ENCODE data around the gene LRFN5.

Gene LRFN5

GRCh38 chr14:41799817-41800216 lies 193.1 kb downstream of the LRFN5 start:
- no peak overlapping the region for H3K4me3 ChIP-seq (ENCODE audit: low read length)
- H3F3A ChIP-seq (ENCODE audit: insufficient read depth, low read length), result no peaks in the 10 kb centered on the region
- H3K79me2 ChIP-seq (ENCODE audit: low read length), result no peaks in the 10 kb centered on the region
- no peaks in the 10 kb centered on the region for H3K9me3 ChIP-seq (replicated peaks; ENCODE audit: insufficient read depth, low read length)
- H3K4me1 ChIP-seq (ENCODE audit: low read length), result no peaks in the 10 kb centered on the region
- H3K9ac ChIP-seq (ENCODE audit: low read length), result no peak overlapping the region
- H2AFZ ChIP-seq (ENCODE audit: low read length), result no peak overlapping the region
- DNase-seq, result no peak
- no peak for TF ChIP-seq EZH2phosphoT487 (IDR thresholded peaks at IDR 0.05; ENCODE audit: low read length)
- TF ChIP-seq EZH2 (optimal IDR thresholded peaks at IDR 0.05; ENCODE audit: low read depth, low read length), result no peak
- TF ChIP-seq CTCF (IDR thresholded peaks at IDR 0.05; ENCODE audit: low read length), result no peak
- no peak overlapping the region for H3K27ac ChIP-seq (ENCODE audit: low read length)
- no peaks in the 10 kb centered on the region for H3K27me3 ChIP-seq (replicated peaks; ENCODE audit: insufficient read depth, low read length)
- no peak overlapping the region for H3K4me2 ChIP-seq (ENCODE audit: low read depth, low read length)
- no peaks in the 10 kb centered on the region for H4K20me1 ChIP-seq (ENCODE audit: insufficient read depth, low read length)
- no peaks in the 10 kb centered on the region for H3K36me3 ChIP-seq (replicated peaks; ENCODE audit: insufficient read depth, low read length)
- H3K9me2 ChIP-seq (replicated peaks; ENCODE audit: insufficient read depth, low read length), result no peaks in the 10 kb centered on the region

- H3K79me2 ChIP-seq (ENCODE audit: low read length), result no peaks in the 10 kb centered on the region
- H3K4me1 ChIP-seq (ENCODE audit: low read length), result no peaks in the 10 kb centered on the region
- H3K36me3 ChIP-seq (replicated peaks; ENCODE audit: insufficient read depth, low read length), result no peaks in the 10 kb centered on the region
- H3K4me2 ChIP-seq (ENCODE audit: low read depth, low read length), result no peak overlapping the region
- no peaks in the 10 kb centered on the region for H3K9me2 ChIP-seq (replicated peaks; ENCODE audit: insufficient read depth, low read length)
- no peak overlapping the region for H2AFZ ChIP-seq (ENCODE audit: low read length)
- H3K4me3 ChIP-seq (ENCODE audit: low read length), result no peak overlapping the region
- H3K27ac ChIP-seq (ENCODE audit: low read length), result no peak overlapping the region
- H3F3A ChIP-seq (ENCODE audit: insufficient read depth, low read length), result no peaks in the 10 kb centered on the region
- no peaks in the 10 kb centered on the region for H3K9me3 ChIP-seq (replicated peaks; ENCODE audit: insufficient read depth, low read length)
- TF ChIP-seq EZH2phosphoT487 (IDR thresholded peaks at IDR 0.05; ENCODE audit: low read length), result no peak
- no peak for TF ChIP-seq EZH2 (optimal IDR thresholded peaks at IDR 0.05; ENCODE audit: low read depth, low read length)
- H3K27me3 ChIP-seq (replicated peaks; ENCODE audit: insufficient read depth, low read length), result no peaks in the 10 kb centered on the region
- no peak overlapping the region for H3K9ac ChIP-seq (ENCODE audit: low read length)
- no peaks in the 10 kb centered on the region for H4K20me1 ChIP-seq (ENCODE audit: insufficient read depth, low read length)
- no peak for DNase-seq
Measured at GRCh38 chr14:41805633-41806032, 199.0 kb downstream of the LRFN5 start.

- H3K27ac ChIP-seq (ENCODE audit: low read length), result no peak overlapping the region
- H2AFZ ChIP-seq (ENCODE audit: low read length), result no peak overlapping the region
- no peak overlapping the region for H3K4me3 ChIP-seq (ENCODE audit: low read length)
- no peaks in the 10 kb centered on the region for H3K4me1 ChIP-seq (ENCODE audit: low read length)
- H3K9ac ChIP-seq (ENCODE audit: low read length), result no peak overlapping the region
- no peaks in the 10 kb centered on the region for H3F3A ChIP-seq (ENCODE audit: insufficient read depth, low read length)
- H4K20me1 ChIP-seq (ENCODE audit: insufficient read depth, low read length), result no peaks in the 10 kb centered on the region
- no peaks in the 10 kb centered on the region for H3K9me2 ChIP-seq (replicated peaks; ENCODE audit: insufficient read depth, low read length)
- no peak overlapping the region for H3K4me2 ChIP-seq (ENCODE audit: low read depth, low read length)
- H3K36me3 ChIP-seq (replicated peaks; ENCODE audit: insufficient read depth, low read length), result no peaks in the 10 kb centered on the region
- no peaks in the 10 kb centered on the region for H3K27me3 ChIP-seq (replicated peaks; ENCODE audit: insufficient read depth, low read length)
- H3K9me3 ChIP-seq (replicated peaks; ENCODE audit: insufficient read depth, low read length), result no peaks in the 10 kb centered on the region
- H3K79me2 ChIP-seq (ENCODE audit: low read length), result no peaks in the 10 kb centered on the region
- no peak for TF ChIP-seq CTCF (IDR thresholded peaks at IDR 0.05; ENCODE audit: low read length)
- TF ChIP-seq EZH2 (optimal IDR thresholded peaks at IDR 0.05; ENCODE audit: low read depth, low read length), result no peak
- no peak for TF ChIP-seq EZH2phosphoT487 (IDR thresholded peaks at IDR 0.05; ENCODE audit: low read length)
- no peak for DNase-seq
Measured at GRCh38 chr14:41806366-41806975, 199.8 kb downstream of the LRFN5 start.

- no peaks in the 10 kb centered on the region for H4K20me1 ChIP-seq (ENCODE audit: insufficient read depth, low read length)
Measured at GRCh38 chr14:41810362-41810761, 203.7 kb downstream of the LRFN5 start.

More at GRCh38 chr14:41810362-41810761, 203.7 kb downstream of the LRFN5 start:
- H3K79me2 ChIP-seq (ENCODE audit: low read length), result no peaks in the 10 kb centered on the region
- TF ChIP-seq CTCF (IDR thresholded peaks at IDR 0.05; ENCODE audit: low read length) (no peak), EZH2 (optimal IDR thresholded peaks at IDR 0.05; ENCODE audit: low read depth, low read length) (no peak), EZH2phosphoT487 (IDR thresholded peaks at IDR 0.05; ENCODE audit: low read length) (no peak)
- no peaks in the 10 kb centered on the region for H3K27me3 ChIP-seq (replicated peaks; ENCODE audit: insufficient read depth, low read length)
- no peak overlapping the region for H2AFZ ChIP-seq (ENCODE audit: low read length)
- no peaks in the 10 kb centered on the region for H3K9me3 ChIP-seq (replicated peaks; ENCODE audit: insufficient read depth, low read length)
- no peak overlapping the region for H3K4me3 ChIP-seq (ENCODE audit: low read length)
- no peaks in the 10 kb centered on the region for H3K36me3 ChIP-seq (replicated peaks; ENCODE audit: insufficient read depth, low read length)
- DNase-seq, result no peak
- H3K9ac ChIP-seq (ENCODE audit: low read length), result no peak overlapping the region
- H3K4me1 ChIP-seq (ENCODE audit: low read length), result no peaks in the 10 kb centered on the region
- H3F3A ChIP-seq (ENCODE audit: insufficient read depth, low read length), result no peaks in the 10 kb centered on the region
- no peak overlapping the region for H3K27ac ChIP-seq (ENCODE audit: low read length)
- no peak overlapping the region for H3K4me2 ChIP-seq (ENCODE audit: low read depth, low read length)
- no peaks in the 10 kb centered on the region for H3K9me2 ChIP-seq (replicated peaks; ENCODE audit: insufficient read depth, low read length)

Measured in MM.1S (cell line).